Measurements from ENCODE around the gene LAPTM5. TPM values are rescaled to one million over a fixed set of nuclear protein-coding genes. Genes with fewer than 3 reads are reported as not detected.

LAPTM5 gene
- total RNA-seq, 1 donor from 2014 or later, result 34.2 TPM

DNA sequence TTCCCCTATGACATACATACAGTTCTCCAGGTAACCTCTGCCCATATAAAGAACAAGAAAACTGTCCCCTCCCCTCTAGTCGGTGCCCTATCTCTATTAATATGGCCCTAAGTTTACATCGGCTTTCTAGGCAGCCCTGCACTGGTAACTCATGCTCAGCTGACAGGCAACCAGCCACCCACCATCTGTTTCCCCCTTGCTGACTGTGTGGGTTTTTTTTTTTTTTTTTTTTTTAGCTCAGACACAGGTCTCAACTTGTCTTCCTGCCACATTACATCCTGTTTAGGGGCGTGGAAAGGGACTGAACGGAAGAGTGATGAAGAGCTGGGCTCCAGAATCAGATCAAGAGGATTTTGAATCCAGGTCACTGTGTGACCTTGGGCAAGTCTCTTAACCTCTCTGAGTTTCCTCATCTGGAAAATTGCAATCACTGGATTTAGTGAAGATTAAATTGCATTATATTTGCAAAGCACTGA is 14.0 kb downstream of the LAPTM5 start:
- DNase-seq (ENCODE audit: low spot score), result no peak

DNA sequence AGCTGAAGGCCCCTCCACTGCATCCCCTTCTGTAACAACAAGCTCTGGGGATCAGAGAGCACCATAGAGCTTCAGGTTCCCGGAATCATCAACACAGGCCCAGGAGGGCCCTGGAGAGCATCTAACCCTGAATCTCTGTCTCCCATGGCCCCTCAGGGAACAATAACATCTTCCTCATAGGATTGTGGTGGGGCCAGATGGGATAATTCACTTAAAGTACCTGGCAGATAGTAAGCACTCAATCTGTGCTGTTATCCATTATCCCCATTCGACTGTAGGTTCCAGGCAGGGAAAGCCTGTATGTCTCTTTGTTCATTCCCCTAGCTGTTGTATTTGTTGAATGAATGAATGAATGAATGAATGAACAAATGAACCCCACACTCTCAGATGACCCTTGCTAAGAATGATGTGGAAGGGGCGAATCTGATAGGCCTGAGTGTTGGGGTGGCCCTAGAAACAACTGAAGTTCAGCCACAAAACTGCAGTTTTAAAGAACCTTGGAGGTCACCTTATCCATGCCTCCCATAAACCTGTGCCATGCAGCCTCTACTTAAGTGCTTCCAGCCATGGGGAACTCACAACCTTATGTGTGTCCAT is 14.5 kb downstream of the LAPTM5 start:
- DNase-seq (ENCODE audit: low spot score), result no peak

DNA sequence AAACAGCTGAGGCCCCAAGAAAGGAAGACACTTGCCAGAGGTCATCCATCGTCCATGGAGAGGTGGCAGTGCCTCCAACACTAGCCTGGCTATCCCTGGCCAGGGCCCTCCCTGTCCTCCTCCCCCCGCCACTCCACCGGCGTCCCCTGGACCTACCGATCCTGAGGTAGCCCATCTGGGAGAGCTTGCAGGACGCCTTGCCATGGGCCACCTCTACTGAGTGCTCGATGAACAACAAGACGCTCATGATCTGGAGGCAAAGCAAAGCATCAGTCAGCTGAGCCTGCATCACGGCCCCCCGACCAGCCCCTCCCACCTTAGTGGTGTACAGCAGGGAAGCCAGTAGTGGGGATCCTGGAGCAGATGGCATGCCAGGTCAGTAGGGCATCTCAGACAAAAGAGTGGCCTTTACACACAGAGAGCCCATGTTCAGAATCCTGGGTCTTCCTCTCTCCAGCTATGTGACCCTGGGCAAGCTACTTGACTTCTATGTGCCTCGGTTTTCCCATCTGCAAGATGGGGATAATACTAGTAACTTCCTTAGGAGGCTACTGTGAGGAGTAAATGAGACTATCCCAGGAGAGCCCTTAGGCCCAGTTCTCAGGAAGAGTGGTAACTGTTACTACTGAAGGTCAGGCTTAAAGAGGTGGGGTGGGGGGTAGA is 15.1 kb downstream of the LAPTM5 start:
- no peak for DNase-seq (ENCODE audit: low spot score)

DNA sequence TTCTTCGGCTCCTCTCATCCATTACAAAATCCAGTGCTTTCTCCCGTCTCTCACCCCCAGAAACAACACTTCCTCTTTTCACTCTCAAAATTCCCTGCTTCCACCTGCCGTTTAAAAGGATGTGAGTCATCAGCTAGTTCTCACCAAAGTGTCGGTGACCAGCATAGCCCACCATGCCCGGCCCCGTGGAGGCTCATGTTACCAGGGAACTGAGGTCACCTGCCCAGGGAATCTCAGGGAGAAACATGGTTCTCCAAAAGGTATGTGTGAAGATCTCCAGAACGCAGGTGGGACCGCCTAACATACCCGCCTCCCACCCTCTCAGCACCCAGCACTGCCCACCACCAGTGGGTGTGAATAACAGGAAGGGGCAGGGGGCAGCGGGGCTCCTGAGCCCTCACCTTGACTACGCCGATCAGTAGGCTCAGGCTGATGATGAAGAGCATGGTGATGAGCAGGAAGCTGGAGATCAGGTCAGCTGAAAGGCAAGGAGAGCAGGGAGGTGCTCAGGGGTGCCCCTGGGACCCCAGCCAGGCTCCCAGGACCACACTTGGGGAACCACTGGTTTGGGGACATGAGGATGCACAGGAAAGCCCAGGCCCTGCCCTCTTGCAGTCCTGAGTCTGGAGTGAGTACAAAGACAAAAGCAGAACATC is 16.2 kb downstream of the LAPTM5 start:
- DNase-seq (ENCODE audit: low spot score), result no peak

DNA sequence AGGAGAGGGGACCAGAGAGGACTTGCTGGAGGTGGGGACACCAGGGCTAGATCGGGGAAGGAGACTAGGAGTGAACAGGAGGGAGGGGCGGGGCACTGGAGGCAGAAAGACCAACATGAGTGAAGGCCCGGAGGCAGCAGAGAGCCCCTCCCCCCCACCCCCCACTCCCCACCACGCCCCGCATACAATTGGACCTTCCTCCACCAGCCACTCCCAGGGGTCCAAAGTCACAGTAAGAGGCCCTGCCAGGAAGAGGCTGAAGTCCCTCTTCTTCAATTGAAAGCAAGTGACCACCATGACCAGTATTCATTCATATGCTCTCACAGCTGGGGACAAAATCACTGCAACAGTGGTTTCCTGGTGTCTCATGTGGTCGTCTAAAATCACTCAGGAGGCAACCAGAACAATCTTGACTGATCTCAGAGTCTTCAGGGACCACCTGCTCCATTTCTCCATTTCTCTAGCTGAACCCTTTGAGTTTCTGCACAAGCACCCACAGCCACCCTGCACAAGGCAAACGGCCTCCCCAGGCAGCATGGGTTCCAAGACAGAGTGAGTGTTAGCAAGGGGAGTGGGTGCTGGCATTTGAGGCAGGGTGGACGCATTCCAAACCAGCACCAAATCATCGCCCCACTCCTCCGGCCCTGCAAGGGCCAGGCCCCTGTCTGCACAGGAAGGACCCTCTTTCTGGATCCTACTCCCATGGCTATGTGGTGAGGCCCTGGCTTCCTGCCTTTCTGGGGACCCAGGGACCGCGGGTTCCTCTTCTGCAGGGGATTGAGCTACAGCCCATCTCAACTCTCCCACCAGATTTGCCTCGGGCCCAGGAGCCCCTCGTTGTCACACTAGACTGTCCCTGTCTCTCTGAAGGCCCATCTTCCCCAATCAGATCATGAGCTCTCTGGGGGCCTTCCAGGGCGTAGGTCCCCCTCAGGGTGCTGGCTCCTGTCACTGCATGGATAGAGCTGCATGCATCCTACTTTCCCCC is 17.0 kb downstream of the LAPTM5 start:
- no peak for DNase-seq (ENCODE audit: low spot score)

DNA sequence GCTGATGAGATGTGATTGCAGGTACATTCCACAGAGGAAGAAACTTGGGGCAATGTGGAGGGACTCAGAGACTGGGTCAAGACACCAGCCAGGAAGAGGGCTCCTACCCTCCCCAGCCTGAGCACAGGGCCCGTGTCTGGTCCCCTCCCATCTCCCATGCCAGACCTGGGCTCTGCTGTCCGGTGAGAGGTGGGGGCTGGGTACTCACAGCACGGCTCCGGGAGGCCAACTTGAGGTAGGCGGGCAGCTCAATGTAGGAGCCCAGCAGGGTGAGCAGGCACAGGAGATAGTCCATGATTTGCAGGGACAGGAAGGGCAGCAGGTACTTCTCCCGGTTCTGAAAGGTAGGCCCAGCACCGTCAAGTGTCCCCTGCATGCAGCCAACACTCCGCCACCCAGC is 18.0 kb downstream of the LAPTM5 start:
- DNase-seq (ENCODE audit: low spot score), result no peak

DNA sequence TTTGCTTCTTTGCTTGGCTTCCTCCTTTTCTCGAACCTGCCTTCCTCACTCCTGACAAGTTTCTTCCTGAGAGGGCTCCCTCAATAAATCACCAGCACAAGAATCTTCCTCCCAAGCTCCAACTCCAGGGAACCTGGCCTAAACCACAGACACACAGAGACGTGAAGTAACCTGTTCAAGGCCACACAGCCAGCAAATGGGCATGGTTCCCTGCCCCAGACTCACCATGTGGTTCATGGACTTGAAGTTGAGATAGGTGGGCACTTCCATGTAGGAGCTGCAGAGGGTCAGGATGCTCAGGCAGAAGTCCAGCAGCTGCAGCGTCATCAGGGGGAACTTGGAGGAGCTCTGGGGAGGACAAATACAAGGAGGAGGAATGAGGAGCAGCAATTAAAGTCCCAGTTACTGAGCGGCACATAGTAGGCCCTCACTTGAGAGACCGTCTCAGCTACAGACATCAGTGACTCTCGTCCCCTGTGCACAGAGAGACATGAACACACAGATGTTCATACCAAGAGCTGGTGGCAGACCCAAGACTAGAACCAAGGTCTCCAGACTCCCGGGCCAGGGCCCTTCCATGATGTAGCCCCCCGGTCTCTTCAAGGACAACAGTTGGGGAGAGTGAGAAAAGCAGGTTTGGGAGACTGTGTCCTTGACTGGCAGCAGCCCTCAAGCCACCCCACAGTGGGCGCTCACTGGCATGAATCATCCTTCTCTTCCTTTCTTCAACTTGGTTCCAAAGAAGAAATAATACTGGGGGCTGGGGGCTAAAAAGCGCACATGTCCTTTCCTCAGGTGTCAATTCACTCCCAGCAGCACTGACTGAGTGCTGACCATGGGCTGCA is 18.6 kb downstream of the LAPTM5 start:
- DNase-seq (ENCODE audit: low spot score), result no peak

DNA sequence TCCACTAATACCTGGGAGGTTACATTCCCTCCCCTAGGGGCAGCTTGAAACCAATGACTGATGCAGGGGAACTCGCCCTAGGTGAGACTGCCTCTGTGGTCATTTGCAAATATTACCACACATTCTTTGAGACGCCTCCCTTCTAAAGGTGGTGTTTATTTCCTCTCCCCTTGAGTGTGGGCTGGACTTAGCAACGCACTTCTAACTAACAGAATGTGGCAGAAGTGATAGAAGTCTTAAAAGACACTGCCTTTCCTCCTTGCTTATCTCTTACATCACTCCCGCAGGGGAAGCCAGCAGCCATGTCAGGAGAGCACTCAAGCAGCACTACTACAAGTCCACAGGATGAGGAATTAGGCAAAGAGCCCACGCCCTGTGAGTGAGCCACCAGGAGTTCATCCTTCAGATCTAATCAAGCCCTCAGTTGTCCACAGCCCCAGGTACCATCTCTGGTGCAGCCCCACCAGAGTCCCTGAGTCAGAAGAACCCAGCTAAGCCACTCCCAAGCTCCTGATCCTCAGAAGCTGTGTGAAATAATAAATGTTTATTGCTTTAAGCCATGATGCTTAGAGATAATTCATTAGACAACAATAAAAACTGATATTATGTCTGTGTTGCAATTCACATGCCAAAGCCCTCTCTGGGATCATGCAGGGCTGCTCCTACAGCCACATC is 19.4 kb downstream of the LAPTM5 start:
- DNase-seq (ENCODE audit: low spot score), result no peak

DNA sequence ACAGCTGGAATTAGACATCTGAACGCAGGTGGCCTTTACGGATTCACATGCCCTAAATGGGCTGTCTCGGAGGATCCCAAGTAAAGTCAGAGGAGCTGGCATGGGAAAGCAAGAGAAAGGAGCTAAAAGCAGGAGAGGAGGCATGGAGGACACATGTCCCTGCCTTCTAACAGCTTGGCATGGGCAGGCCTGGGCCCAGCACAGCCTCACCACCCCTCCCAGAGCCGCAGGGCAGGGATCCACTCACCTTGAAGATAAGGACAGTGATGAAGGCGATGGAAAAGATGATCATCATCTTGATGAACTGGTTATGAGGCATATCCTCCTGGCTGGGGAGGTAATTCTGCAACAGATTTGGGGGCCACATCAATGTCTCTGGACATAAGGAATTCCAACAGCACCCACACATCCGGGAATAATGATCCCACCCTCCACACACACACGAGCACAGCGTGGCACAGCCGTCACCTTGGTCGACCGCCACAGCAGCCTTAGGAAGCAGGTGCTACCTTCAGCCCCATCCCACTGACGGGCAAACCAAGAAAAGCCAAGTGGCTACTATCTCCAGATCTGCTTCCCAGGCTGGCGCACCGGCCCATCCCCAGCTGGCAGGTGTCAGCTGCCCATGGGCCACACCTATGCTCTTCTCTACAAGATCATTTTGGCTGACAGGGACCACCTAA is 20.1 kb downstream of the LAPTM5 start:
- DNase-seq (ENCODE audit: low spot score), result no peak

DNA sequence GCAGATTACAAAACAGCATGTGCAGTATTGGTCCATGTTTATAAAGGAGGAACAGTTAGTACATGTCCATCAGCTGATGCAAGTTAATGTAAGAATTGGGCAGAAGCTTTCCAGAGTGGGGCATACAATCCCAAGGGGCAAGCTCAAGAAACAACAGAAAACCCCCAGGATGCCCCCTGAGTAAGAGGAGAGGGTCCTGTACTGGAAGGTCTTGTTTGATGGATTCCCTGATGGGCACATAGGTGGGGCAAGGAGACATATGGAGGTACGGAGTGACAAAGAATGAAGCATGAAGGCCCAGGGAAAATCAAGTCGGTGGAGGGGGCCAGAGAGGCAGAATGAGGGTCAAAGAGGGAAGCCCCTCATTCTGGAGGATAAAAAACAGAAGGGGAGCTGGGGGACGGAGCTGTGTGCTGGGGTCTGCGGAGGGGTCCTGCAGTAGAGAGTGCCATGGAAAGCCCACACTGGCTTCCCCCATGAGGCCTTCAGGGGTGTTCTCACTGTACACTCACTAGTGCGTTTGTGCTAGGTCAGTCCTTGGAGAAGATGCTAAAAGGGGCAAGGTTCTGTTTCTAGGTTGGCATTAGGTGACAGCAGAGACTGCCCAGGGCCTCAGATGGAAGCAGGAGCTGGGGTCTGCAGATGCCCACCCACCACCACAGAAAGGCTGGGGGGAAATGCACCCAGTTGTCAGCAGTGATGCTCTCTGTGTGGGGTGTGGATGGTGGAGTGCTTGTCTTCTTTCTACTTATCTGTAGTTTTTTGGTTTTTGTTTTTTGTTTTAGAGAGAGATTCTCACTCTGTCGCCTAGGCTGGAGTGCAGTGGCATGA is 21.7 kb downstream of the LAPTM5 start:
- DNase-seq (ENCODE audit: low spot score), result no peak

DNA sequence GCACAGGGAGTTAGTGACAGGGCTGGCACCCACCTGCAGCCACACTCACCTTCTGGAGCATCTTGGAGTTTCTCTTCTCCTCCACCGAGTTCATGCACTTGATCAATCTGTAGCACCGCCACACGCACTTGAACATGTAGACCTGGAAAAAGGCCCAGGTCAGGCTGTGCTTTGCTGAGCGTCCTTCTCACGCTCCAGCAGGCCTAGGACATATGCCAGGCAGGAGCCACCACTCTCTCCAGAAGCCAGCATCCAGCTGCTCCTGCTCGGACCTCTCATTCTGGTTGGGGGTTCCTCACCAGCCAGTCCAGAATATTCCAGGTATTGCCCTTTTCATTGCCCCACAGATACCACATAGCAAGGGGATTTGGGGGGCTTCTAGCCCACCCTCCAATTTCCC is 22.4 kb downstream of the LAPTM5 start:
- DNase-seq (ENCODE audit: low spot score), result no peak

DNA sequence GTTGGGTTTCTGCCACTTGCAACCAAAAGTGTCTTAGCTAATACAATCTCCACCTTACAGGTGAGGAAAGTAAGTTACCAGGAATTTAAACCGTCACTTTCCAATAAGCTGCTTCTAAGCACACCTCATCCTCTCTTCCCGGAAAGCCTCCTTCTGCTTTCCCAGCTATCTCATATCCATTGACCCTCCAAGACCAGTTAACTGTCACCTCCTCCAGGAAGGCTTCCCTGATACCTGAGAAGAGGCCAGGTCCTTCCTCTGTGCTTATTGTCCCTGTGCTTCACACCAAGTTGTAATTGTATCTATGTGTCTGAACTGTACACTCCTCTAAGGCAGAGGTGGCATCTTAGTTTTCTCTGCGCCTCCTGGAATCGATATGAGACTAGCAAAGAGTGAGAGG is 23.0 kb downstream of the LAPTM5 start:
- DNase-seq (ENCODE audit: low spot score), result no peak

DNA sequence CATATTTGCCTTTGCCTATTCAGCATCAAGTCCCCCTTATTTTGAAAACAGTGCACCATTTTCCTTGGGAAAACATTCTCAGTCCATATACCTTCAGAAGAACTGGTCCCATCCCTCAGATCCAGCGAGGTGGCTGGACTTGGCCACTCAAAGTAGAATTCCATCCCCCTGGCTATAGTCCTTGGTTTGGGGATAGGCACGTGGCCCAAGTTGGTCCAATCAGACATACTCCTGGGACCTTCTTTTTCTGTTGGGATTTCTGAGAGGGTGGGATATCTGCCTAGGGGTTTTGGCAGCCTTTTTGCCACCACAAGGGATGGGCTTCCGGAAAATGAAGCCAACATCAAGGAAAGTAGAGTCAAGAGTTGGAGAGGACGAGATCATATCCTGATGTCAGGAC is 23.5 kb downstream of the LAPTM5 start:
- DNase-seq (ENCODE audit: low spot score), result no peak

DNA sequence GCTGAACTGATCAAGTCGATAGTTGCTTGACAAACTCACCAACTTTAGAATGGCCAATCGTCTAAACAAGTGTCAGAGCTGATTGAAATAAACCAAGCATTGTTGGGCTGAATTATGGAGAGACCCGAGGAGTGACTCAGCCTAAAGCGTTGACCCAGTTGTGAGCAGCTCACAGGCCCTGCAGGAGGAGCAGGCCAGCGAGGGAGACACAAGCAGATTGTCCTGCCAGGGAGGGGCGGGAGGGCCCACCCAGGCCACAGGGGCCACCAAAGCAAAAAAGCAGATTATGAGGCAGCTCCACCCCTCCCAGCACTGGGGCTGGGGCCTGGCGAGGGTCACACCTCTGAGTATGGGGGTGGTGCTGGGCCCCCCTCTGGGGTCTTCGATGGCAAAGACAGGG is 24.1 kb downstream of the LAPTM5 start:
- no peak for DNase-seq (ENCODE audit: low spot score)

DNA sequence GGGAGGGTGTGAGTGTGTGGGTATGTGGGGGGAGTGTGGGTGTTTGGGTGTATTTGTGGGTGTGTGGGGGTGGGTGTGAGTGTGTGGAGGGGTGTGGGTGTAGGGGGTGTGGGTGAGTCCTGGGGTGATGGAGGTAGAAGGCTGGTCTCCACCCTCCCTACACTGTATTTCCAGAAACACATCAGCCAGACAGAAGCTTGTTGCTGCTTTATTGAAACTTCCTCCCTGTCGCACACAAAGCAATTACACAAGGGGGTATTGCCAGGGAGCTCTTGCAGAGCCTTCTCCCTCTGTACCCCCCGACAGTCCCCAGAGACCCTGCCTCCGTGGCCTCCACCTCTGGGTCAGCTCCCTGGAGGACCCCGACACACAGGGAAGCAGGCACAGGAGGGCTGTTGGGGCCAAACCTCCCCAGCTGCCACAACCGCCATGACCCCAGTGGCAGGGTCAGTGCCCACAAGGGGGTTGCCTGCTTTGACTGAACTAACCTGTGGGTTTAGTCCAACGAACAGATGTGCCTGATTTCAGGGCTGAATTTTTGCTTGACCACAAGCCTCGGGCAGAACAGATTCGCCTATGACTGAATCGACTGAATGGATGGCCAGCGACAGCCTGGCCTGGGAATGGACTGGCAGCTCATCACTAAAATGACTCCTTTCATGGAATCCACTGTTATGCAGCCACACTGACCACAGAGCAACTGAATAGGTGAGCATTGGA is 25.1 kb downstream of the LAPTM5 start:
- no peak for DNase-seq (ENCODE audit: low spot score)

DNA sequence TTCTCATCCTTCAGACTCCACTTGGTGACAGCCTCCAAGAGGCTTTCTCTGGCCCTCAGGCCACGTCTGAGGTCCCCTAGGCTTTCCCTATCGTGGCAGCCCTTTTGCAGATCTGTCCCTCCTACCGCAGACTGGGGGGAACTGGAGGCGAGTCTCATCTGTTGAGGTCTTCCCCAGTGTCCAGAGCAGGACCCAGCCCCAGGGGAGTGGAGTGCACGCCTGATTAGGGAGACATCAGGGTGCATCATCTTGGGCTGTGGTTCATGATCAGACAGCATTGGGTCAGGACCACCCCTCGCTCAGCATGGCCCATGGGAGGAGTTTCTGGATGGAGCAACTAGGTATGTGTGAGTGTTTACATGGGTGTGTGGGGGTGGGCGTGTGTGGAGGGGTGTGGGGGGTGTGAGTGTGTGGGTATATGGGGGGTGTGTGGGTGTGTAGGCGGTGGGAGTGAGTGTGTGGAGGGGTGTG is 25.7 kb downstream of the LAPTM5 start:
- no peak for DNase-seq (ENCODE audit: low spot score)

DNA sequence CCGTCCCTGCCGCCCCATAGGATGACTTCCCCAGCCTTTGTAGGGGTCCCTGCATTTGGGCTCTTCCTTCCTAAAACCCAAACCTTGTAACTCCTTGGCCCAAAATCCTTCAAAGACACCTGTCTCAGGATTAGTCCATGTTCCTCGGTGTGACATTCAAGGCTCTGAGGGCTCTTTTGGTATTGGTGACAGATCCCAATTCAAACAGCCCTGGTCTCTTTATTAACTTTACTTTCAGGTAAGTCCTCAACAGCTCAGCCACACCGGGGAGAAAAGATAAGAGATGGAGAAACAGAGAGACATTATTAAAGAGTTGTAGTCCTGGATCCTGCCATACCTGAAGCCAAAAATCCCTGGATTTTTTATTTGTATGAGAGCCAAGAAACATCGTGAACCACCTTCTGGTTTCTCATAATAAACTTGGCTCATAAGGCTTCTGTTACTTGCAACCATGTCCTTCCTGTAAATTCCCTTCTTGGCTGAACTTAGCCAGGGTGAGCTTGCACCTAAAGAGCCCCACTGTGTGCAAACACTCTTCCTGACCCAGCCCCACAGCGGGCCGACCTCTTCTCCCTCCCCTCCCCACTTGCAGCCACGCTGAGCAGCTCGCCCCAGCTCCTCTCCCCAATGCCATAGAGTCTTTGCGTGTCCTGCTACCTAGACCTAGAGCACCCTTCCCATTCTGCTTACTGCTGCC is 26.3 kb downstream of the LAPTM5 start:
- no peak for DNase-seq (ENCODE audit: low spot score)
